GM18508 (cell line): ENCODE data around the gene BEX1.
"Not testable (repeated sequence)": the region's sequence is repeated elsewhere in the genome, so short reads cannot be mapped to it uniquely, and the experiment has no call there.

ENCODE experiments used
- ATAC-seq: cut with Tn5 transposase; IDR thresholded peaks from one replicate; pipeline ENCODE4 v1.9.1; 2021; ENCODE audit warnings: moderate number of reproducible peaks; ENCODE audit not compliant: insufficient read depth, unreplicated experiment

Gene BEX1

GRCh38 chrX:103063918-103064434 lies at the start of gene BEX1:
TSS of gene BEX1 (minus strand) at chrX:103064171. CDS start at chrX:103063274, 897 bp downstream.
- no peak for ATAC-seq

DNA sequence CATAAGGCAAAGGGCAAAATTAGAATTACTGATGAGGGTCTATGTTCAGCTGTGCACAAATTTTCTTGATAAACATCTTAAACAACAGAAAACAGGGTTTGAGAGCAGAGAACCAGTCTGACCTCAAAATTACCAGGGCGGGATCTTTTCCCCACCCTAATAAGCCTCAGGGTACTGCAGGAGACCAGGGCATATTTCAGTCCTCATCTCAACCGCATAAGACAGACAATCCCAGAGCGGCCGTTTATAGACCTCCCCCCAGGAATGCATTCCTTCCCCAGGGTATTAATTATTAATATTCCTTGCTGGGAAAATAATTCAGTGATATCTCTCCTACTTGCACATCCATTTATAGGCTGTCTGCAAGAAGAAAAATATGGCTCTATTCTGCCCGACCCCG lies 45.5 kb upstream of the BEX1 start:
- ATAC-seq: not testable (repeated sequence)

GRCh38 chrX:103107836-103108235 lies 43.9 kb upstream of the BEX1 start:
- ATAC-seq: no peak

DNA sequence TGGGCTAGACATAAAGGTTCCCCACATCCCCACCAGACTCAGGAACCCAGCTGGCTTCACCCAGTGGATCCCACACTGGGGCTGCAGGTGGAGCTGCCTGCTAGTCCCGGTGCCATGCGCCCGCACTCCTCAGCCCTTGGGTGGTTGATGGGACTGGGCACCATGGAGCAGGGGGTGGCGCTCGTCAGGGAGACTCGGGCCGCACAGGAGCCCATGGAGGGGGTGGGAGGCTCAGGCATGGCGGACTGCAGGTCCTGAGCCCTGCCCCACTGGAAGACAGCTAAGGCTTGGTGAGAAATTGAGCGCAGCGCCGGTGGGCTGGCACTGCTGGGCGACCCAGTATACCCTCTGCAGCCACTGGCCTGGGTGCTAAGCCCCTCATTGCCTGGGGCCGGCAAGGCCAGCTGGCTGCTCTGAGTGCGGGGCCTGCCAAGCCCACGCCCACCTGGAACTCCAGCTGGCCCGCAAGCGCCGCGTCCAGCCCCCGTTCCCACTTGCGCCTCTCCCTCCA lies 43.3 kb upstream of the BEX1 start:
- not testable (repeated sequence) for ATAC-seq

DNA sequence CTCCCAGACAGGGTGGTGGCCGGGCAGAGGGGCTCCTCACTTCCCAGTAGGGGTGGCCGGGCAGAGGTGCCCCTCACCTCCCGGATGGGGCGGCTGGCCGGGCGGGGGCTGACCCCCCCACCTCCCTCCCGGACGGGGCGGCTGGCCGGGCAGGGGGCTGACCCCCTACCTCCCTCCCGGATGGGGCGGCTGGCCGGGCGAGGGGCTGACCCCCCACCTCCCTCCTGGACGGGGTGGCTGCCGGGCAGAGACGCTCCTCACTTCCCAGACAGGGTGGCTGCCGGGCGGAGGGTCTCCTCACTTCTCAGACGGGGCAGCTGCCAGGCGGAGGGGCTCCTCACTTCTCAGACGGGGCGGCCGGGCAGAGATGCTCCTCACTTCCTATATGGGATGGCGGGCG lies 40.4 kb upstream of the BEX1 start:
- not testable (repeated sequence) for ATAC-seq

DNA sequence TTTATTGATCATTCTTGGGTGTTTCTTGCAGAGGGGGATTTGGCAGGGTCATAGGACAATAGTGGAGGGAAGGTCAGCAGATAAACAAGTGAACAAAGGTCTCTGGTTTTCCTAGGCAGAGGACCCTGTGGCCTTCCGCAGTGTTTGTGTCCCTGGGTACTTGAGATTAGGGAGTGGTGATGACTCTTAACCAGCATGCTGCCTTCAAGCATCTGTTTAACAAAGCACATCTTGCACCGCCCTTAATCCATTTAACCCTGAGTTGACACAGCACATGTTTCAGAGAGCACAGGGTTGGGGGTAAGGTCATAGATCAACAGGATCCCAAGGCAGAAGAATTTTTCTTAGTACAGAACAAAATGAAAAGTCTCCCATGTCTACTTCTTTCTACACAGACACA lies 39.9 kb upstream of the BEX1 start:
- not testable (repeated sequence) for ATAC-seq

DNA sequence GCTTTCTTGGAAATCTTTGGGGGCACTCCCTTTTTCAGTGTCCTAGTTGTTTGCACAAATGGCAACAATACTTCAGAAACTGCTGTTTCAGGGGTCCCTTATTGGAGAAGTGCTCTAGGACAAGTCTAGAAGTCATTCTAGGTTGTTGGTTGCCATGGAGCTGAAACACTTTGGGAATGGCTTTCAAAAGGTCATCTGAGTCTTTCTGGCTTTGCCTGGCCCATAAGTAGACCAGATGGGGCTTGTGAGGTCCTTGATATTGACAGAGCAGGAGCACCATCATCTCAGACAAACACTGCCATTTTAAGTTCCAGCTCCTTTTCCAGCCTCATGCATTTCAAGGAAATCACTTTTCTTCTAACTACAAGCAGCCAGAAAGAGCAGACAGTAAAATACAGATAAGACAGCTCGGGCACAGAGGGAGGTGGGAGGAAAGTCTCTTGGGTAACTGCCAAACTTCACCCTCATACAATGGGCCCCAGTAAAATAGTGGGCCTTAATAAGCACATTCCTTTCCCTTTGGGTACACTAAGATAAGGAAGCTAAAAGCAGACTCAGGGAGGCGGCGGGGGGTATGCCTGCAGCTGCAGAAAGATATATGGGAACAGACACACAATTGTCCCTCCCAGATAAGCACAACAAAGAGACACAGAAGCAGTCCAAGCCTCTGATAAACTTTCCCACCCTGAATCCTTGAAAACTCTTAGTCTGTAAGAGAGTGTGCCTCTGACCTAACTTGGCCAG lies 37.5 kb upstream of the BEX1 start:
- no peak for ATAC-seq

DNA sequence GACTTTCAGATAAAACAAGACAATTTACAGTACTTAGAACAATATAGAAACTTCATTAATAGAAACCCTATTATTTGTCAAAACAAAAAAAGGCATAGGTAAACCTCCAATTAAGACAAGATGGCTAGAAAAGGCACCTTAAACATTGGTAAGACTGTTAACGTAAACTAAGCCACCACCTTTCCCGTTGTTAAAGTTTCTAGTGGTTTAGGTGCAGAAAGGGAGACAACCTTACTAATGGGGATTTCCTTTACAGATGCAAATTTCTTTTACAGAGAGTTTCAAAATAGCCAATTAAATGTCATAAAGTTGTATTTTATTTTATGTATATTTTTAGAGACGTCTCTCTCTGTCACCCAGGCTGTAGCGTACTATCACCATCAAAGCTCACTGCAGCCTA lies 36.5 kb upstream of the BEX1 start:
- ATAC-seq: no peak

DNA sequence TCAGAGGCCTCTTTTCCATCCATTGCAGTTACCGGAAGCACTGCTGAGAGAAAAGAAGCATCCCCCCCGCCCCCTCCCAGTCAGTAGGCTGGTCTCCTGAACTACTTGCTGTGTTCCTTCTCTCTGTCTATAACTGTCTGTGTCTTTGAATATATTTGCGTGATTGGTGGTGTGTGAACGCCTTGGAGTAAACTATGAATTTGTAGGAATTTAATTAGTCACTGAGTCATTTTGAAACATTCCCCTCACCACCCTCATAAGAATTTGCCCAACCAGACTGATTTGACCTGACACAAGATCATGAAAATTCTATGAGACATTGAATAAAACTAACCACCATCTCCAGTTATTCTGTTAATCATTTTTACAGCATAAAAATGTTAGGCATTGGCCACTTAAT lies 35.7 kb upstream of the BEX1 start:
- ATAC-seq: no peak

- ATAC-seq: no peak
Observed at GRCh38 chrX:103098488-103098887, 34.5 kb upstream of the BEX1 start.

DNA sequence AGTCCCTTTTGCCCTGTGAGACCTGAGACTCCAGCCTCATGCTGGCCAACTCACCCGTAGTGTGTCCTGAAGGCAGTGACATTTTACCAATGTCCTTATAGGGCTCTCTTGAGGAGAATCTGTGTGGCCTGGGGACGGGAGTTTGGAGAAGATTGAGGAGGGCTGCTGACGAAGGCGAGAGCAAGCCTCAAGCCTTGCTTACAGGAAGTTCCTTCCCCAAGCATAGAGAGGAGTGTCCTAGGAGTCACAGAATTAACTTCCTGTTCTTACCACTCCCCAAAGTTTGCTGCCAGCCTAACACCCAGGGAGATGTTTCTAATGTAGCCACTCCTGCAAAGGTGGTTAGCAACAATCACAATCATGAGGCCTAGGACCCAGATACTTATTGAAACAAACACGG lies 29.0 kb upstream of the BEX1 start, which contains the start of gene NXF3:
Gene NXF3, minus strand, starts transcription at position 202 of the 400 bp plus-strand sequence. Its CDS starts 120 bp downstream, at position 82.
- ATAC-seq: no peak

DNA sequence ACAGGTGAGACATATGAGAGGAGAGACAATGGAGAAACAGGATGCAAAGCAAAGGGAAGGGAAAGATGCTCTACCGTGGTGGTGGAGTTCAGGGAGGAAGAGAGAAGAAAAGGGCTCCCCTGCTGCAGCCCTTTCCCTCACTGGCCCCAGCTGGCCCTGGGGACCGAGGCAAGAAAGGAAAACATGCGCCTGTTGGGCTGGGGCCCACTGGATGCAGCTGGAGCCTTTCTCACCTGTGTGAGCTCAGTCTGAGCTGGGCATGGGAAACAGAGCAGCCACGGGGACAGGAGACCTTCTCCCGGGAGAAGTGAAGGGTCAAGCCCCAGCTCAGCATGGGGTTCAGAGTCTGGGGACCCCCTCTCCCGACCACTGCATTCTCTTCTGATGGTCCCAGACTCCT lies 17.1 kb upstream of the BEX1 start:
- ATAC-seq: no peak

- ATAC-seq: no peak
Observed at GRCh38 chrX:103073467-103073866, 9.5 kb upstream of the BEX1 start.

DNA sequence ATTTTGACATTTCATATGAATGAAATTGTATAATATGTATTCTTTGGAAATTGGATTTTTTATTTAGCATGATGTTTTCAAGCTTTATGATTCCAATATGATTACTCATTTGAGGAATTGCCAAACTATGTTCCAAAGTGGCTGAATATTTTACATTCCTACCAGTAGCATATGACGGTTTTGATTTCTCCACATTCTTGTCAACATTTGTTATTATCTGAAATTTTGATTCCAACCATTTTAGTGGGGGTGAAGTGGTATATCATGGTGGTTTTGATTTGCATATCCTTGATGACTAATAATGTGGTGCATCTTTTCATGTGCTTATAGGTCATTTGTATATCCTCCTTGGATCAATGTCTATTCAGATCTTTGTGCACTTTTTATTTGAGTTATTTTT lies 2.6 kb upstream of the BEX1 start:
- no peak for ATAC-seq

DNA sequence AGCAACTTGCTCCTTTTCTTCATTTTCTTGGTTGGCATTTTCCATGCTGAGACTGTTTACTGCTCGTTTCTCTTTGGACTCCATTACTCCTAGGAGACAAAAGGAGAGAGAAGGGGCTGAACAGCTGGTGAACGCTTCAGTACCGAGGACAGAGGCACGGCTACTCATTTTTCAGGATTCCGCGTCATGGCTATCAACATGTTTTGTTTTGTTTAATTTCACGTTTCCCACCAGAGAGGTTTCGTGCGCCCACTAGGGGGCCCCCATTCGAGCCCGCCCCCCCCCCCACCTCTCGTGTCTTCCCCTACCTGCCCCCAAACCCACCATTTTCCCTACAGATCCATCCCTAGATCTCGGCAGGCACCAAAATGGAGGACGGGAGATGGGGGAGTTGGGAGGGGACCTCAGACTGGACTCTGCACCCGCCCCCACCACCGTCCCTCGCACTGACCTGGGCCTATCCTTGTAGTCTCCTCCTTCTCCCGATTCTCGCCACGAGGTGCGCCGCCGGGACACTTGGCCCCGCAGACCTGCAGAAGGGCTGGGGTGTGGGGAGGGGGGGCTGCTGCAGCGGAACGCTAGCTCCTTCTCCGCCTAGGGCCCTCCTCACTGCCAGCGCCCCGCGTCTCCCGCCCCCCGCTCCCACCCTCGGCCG lies 653 bp downstream of the BEX1 start:
- ATAC-seq: no peak

DNA sequence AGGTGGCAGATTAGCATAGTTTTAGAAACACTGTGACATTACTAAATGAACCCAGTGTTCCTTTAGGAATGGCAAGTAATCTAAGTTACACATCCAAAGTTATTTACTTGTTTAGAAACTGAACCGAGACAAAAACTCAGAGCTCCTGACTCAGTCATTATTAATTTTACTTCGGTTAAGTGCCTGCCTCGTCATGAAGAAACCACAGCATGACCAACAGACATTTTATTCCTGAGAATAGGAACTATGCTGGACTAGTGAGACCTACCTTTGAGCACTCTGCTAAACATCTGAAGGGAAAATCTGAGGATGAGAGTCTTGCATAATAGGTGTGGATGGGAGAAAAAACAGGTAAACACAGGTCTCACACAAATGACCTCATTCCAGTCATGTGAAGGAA lies 2.5 kb downstream of the BEX1 start:
- no peak for ATAC-seq

- no peak for ATAC-seq
Observed at GRCh38 chrX:103056902-103057301, 7.1 kb downstream of the BEX1 start.

GRCh38 chrX:103052625-103053024 lies 11.3 kb downstream of the BEX1 start:
- ATAC-seq: no peak

DNA sequence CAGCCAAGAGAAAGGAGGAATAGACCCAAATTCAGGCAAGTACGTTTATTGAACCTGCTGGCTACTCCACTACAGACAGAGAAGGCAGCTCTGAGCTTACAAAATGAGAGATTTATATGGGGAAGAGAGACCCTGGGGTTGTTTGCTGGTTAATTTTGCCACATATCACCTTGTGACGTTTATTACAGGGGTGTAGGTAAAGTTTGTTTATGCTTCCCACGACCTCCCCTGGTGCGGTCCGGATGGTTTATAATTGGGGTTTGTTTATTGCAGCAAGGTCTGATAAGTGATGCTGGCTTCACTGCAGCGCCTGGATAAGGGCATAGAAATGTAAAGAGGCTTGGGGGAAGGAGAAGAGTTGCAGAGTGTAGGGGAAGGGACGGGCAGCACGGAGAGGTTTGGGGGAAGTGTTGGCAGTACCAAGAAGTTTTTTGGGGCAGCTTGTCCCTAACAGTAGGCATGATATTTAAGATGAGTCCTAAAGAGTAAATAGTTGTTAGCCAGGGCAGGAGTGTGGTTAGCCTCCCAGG lies 12.6 kb downstream of the BEX1 start:
- no peak for ATAC-seq

DNA sequence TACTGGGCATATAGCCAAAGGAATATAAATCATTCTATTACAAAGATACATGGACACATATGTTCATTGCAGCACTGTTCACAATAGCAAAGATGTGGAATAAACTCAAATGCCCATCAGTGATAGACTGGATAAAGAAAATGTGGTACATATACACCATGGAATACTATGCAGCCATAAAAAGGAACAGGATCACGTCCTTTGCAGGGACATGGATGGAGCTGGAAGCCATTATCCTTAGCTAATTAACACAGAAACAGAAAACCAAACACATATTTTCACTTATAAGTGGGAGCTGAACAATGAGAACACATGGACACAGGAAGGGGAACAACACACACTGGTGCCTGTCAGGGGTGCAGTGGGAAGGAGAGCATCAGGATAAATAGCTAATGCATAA lies 30.6 kb downstream of the BEX1 start:
- not testable (repeated sequence) for ATAC-seq

- no peak for ATAC-seq
Observed at GRCh38 chrX:103017542-103017941, 46.4 kb downstream of the BEX1 start.
